ENCODE results near the gene SELENOI.

- no peak for TF ChIP-seq FOXK2 (IDR thresholded peaks at IDR 0.05)
- TF ChIP-seq ZNF384 (IDR thresholded peaks at IDR 0.05) = no peak
Measured at GRCh38 chr2:26380281-26380680, 34.3 kb downstream of the SELENOI start.

All from HEK293T (cell line).